Right hindlimb (tissue), 1 donor: ENCODE data around the gene PEX16.
A peak's percentile ranks its signal among the peaks of the same experiment; 100 is the strongest.

Source experiments
- DNase-seq: peaks from one replicate; pipeline ENCODE4 v3.0.0-alpha.2; 2018

Gene PEX16

GRCh38 chr11:45917623-45918330 lies at the start of gene PEX16:
Gene PEX16, minus strand, starts transcription at chr11:45917877. Its CDS starts 66 bp downstream, at chr11:45917811.
- DNase-seq, result peak; percentile 99

GRCh38 chr11:45964911-45965389 lies 47.3 kb upstream of the PEX16 start:
- peak; percentile 78 for DNase-seq

GRCh38 chr11:45961751-45962240 lies 44.1 kb upstream of the PEX16 start:
- no peak for DNase-seq

GRCh38 chr11:45960387-45961095 lies 42.9 kb upstream of the PEX16 start:
- DNase-seq, result no peak

DNA sequence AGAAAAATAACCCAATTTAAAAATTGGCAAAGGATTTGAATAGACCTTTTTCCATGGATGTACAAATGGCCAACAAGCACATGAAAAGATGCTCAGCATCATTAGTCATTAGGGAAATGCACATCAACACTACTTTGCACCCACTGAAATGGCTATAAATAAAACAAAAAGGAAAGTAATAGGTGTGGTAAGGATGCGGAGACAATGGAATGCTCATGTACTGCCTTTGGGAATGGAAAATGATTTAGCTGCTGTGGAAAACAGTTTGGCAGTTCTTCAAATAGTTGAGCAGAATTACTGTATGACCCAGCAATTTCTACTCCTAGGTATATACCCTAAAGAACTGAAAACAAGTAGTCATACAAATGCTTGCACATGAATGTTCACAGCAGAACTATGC lies 42.2 kb upstream of the PEX16 start:
- DNase-seq, result no peak

- DNase-seq, result no peak
Observed at GRCh38 chr11:45949992-45950407, 32.3 kb upstream of the PEX16 start.

- DNase-seq, result no peak
Observed at GRCh38 chr11:45948356-45948755, 30.7 kb upstream of the PEX16 start.

GRCh38 chr11:45947885-45948284 lies 30.2 kb upstream of the PEX16 start:
- no peak for DNase-seq

GRCh38 chr11:45945397-45945999 lies 27.8 kb upstream of the PEX16 start:
- no peak for DNase-seq

- DNase-seq, result no peak
Observed at GRCh38 chr11:45942381-45942780, 24.7 kb upstream of the PEX16 start.

DNA sequence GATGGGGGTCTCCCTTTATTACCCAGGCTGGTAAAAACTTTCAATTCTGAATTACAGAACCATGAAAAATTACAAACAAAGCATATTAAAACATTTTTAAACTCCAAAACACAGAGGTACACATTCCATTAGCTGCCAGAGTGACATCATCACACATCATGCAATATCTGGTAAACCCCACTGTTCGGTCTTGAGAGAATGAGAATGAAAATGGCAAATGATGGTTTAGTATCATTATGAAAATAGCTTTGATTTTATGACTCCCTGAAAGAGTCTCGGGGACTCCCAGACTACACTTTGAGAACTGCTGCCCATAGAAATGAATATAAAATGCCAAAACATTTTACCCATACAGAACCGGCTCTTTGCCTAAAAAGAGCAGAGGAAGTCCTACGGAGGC lies 23.6 kb upstream of the PEX16 start:
- DNase-seq, result no peak

DNA sequence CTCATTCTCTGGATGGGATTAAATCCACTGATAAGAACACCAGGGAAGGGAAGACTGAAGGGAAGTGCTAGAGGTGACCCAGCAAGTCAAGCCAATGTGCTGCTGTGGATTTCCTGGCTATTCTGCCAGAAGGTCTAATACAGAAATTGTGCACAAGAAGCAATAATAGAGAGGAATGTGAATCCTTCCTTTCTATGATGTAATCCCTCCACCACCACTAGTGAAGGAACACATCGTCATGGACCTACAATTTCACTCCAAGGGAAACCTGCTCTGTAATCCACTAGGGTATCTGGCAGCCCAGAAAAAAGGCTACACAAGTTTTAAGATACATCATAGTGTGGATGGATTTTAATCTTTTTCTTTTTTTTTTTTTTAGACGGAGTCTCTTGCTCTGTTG lies 22.2 kb upstream of the PEX16 start:
- DNase-seq, result no peak

DNA sequence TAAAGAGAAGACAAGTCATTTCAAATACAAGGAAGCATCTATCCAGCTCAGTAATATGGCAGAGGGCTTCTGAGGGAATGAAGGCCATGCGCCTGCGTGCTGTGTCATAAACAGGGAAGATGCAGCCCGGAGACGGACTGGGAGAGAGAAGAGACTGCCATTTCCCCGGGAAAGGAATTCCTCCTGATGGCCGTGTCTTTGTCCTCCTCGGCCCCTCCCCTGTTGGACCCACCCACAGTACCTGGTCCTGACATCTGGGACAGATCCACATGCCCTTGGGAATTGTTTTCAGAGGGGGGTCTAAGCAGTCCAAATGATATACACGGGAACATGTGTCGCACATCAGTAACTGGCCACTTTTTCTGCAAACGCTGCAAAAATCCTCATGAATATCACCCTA lies 20.2 kb upstream of the PEX16 start:
- DNase-seq, result no peak

DNA sequence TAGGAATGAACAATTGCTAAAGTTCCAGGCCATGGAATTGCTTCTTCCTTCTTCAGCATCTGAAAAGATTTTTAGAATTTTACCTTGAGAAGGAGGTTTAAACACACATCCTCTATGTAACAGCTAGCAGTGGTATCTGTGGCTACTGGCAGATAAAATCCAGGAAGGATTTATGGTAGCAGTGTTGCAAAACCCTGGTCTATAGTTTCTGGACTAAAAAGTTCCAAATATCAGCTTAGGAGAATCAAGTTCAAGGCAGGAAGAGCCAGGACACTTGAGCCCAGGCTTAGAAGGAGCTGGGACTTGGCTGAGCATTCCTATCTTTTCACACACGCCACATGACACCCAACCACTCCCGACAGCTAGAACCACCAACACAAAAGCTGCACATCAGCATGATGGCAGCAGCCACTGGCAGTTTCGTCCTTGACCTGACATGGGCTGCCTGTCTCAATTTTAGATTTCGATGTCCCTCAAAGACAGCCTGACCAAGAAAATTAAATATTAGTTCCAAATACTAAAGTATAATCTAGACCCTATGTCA lies 18.9 kb upstream of the PEX16 start:
- no peak for DNase-seq

GRCh38 chr11:45935349-45936064 lies 17.8 kb upstream of the PEX16 start:
- peak; percentile 11 for DNase-seq

- DNase-seq, result no peak
Observed at GRCh38 chr11:45934580-45935318, 17.1 kb upstream of the PEX16 start.

- DNase-seq, result peak; percentile 7
Observed at GRCh38 chr11:45933846-45934579, 16.3 kb upstream of the PEX16 start.

DNA sequence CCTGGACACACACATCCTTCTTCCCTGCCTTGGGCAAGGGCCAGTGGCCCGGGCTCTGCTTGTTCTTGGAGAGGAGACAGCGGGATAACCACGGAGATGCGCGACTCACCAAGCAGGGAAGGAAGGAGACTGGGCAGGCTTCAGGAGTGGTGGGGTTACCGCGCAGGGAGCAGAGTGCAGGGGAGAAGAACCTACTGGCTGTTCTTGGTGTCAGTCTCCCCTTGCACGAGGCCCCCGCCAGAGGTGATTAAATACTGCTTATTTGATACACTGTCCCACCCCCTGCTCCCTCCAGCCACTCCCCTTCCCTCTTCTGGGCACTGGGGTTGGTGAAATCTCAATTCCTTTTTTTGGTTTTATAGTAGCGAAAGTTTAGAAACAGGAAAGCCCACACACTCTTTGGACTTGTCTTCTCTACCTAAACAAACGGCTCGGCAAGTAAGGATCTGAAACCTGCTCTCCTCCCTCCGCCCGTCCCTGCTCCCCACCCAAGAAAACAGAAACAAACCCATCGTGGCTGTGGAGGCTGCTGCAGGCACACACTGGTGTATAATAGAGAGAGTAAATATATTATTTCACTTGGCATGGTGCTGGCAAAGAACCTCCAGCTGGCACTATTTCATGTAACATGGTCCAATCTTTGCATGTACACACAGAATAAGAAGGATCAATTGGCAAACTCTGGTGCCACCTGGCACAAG lies 15.6 kb upstream of the PEX16 start:
- peak; percentile 15 for DNase-seq

GRCh38 chr11:45932217-45932616 lies 14.5 kb upstream of the PEX16 start:
- DNase-seq, result no peak

GRCh38 chr11:45931739-45932138 lies 14.1 kb upstream of the PEX16 start:
- no peak for DNase-seq
